WTC11 (cell line): ENCODE data around the gene TRIP10. TPM values are rescaled to one million over a fixed set of nuclear protein-coding genes. Genes with fewer than 3 reads are reported as not detected.

ENCODE experiments used
- ATAC-seq: fragments of 200-7000 bp; cut with Tn5 transposase; 2 replicates; pipeline ENCODE4 v1.10.0; 2021; ENCODE audit warnings: mild to moderate bottlenecking, moderate library complexity
- CTCF ChIA-PET: fragments of 300-600 bp; sonication (Branson Sonifier 250); formaldehyde crosslinking; loops from one replicate; lab custom pipeline; 2021; ENCODE audit warnings: antibody characterized with exemption; lab: Charles Lee
- POLR2A ChIA-PET: fragments of 350-600 bp; sonication (Branson Sonifier 250); formaldehyde crosslinking; loops from one replicate; lab custom pipeline; 2021; ENCODE audit warnings: antibody characterized with exemption; lab: Charles Lee
- DNase-seq: peaks from one replicate; pipeline ENCODE4 v3.0.0; 2021; ENCODE audit warnings: low spot score
- H3K27ac Mint-ChIP-seq: 2 replicates; pipeline ENCODE4 v1.8.0; 2021; ENCODE audit warnings: mixed read lengths
- H3K27me3 Mint-ChIP-seq: 2 replicates; pipeline ENCODE4 v1.8.0; 2021; ENCODE audit warnings: low read depth, mild to moderate bottlenecking, moderate library complexity, mixed read lengths
- H3K36me3 Mint-ChIP-seq: 2 replicates; pipeline ENCODE4 v1.8.0; 2021; ENCODE audit warnings: mixed read lengths
- H3K4me1 Mint-ChIP-seq: 2 replicates; pipeline ENCODE4 v1.8.0; 2022; ENCODE audit warnings: mixed read lengths
- H3K4me3 Mint-ChIP-seq: 2 replicates; pipeline ENCODE4 v1.8.0; 2021; ENCODE audit warnings: mild to moderate bottlenecking, moderate library complexity, mixed read lengths
- H3K9me3 Mint-ChIP-seq: 2 replicates; pipeline ENCODE4 v1.8.0; 2021; ENCODE audit warnings: mixed read lengths
- ATF1 ChIP-seq: sonication (generic); formaldehyde crosslinking; IDR thresholded peaks from 2 replicates; pipeline ENCODE4 v1.8.1; 2023; ENCODE audit warnings: mild to moderate bottlenecking, moderate library complexity, missing genetic modification reagents
- FOXJ3 ChIP-seq: sonication (generic); formaldehyde crosslinking; IDR thresholded peaks from 2 replicates; pipeline ENCODE4 v1.9.0; 2021; ENCODE audit warnings: missing genetic modification reagents, mild to moderate bottlenecking, borderline replicate concordance
- GTF2I ChIP-seq: fragments of 250-450 bp; sonication (Bioruptor Pico); conservative IDR thresholded peaks from 2 replicates; pipeline ENCODE4 v1.4.0; 2021; ENCODE audit warnings: mild to moderate bottlenecking
- JAZF1 ChIP-seq: fragments of 250-450 bp; sonication (Bioruptor Pico); IDR thresholded peaks from 2 replicates; pipeline ENCODE4 v1.9.0; 2021; ENCODE audit warnings: moderate library complexity, mild to moderate bottlenecking, inconsistent platforms
- NFATC4 ChIP-seq: fragments of 250-450 bp; sonication (Bioruptor Pico); IDR thresholded peaks from 2 replicates; pipeline ENCODE4 v1.9.0; 2021; ENCODE audit warnings: mild to moderate bottlenecking
- NFYB ChIP-seq: sonication (generic); formaldehyde crosslinking; conservative IDR thresholded peaks from 2 replicates; pipeline ENCODE4 v1.8.0; 2022; ENCODE audit warnings: low read depth, missing genetic modification reagents
- NR1H2 ChIP-seq: sonication (generic); formaldehyde crosslinking; IDR thresholded peaks from 2 replicates; pipeline ENCODE4 v1.9.0; 2021; ENCODE audit warnings: mild to moderate bottlenecking, moderate library complexity, missing genetic modification reagents
- NR2C2 ChIP-seq: sonication (generic); formaldehyde crosslinking; IDR thresholded peaks from 2 replicates; pipeline ENCODE4 v1.8.0; 2022; ENCODE audit warnings: mild to moderate bottlenecking, missing genetic modification reagents
- SP1 ChIP-seq: sonication (generic); formaldehyde crosslinking; conservative IDR thresholded peaks from 2 replicates; pipeline ENCODE4 v1.8.1; 2022; ENCODE audit warnings: missing genetic modification reagents
- ZNF263 ChIP-seq: sonication (generic); formaldehyde crosslinking; IDR thresholded peaks from 2 replicates; pipeline ENCODE4 v1.8.1; 2022; ENCODE audit warnings: low read depth, mild to moderate bottlenecking, moderate library complexity, missing genetic modification reagents
- total RNA-seq: library from RNA; stranded (reverse); gene quantifications from 3 replicates; pipeline ENCODE4 v1.2.3, GENCODE V29; 2021
- TF ChIP-seq, protein P1 (sequence below): sonication (generic); formaldehyde crosslinking; IDR thresholded peaks from 2 replicates; pipeline ENCODE4 v1.8.1; 2023; ENCODE audit warnings: mild to moderate bottlenecking, missing genetic modification reagents
- TF ChIP-seq, protein P2 (sequence below): fragments of 250-450 bp; sonication (Bioruptor Pico); IDR thresholded peaks from 2 replicates; pipeline ENCODE4 v2.1.2; 2022; ENCODE audit warnings: mild to moderate bottlenecking, moderate library complexity
- TF ChIP-seq, protein P3 (sequence below): sonication (generic); formaldehyde crosslinking; IDR thresholded peaks from 2 replicates; pipeline ENCODE4 v1.8.0; 2023; ENCODE audit warnings: missing genetic modification reagents
- TF ChIP-seq, protein P4 (sequence below): fragments of 250-450 bp; sonication (Bioruptor Pico); IDR thresholded peaks from 2 replicates; pipeline ENCODE4 v1.9.0; 2021; ENCODE audit warnings: mild to moderate bottlenecking
- TF ChIP-seq, protein P5 (sequence below): sonication (generic); formaldehyde crosslinking; IDR thresholded peaks from 2 replicates; pipeline ENCODE4 v1.8.1; 2022; ENCODE audit warnings: low read depth, missing genetic modification reagents, borderline replicate concordance
- TF ChIP-seq, protein P6 (sequence below): sonication (generic); formaldehyde crosslinking; IDR thresholded peaks from 2 replicates; pipeline ENCODE4 v1.8.1; 2023; ENCODE audit warnings: mild to moderate bottlenecking, missing genetic modification reagents

Gene TRIP10
- total RNA-seq, 1 experiment from 2014 or later, result 76.6 TPM

DNA sequence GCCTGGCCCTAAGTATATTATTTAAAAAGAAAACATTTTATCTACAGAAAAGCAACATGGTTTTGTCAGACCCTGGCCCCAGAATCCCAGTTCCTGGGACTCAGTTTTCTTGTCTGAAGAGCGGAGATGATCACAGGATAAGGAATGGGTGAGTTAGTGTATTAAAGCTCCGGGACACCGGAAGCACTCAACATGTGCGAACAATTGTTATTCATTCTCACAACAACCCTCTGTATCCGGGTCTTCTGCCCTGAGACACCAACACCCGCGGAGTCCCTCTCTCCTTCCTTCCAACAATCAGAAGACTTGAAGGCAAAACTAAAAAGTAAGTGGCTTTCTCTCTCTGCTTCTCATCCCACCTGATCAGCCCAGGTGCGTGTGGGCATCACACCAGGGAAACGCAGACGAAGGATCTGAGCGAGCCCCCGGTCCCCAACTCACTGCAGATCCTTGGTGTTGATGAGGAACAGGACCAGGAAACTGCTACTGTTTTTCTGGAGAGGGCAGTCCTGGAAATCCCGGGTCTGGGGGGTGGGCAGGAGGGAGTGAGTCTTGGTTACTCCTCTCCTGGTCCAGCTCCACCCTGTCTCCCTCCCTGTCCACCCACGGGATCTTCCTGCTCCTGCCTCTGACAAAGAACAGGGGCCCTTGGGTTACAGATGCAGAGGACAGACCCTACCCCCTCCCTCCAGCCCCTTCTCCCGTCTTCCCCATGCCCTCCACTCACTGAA lies 4.1 kb upstream of the TRIP10 start:
- peaks cover 9% of the 10 kb centered on the region for H3K36me3 Mint-ChIP-seq
- peak overlapping the region; percentile 97; the same call in 1 of the 2 replicates for H3K27ac Mint-ChIP-seq
- no peaks in the 10 kb centered on the region for H3K27me3 Mint-ChIP-seq
- no peak for ATAC-seq
- peak overlapping the region; percentile 97 for H3K4me3 Mint-ChIP-seq
- CTCF ChIA-PET, result interaction anchor here (0.6 to 4.6 kb wide), 3 partner anchors 33 to 219 kb away, joined by 4 to 31 read pairs (median 11); no protein-coding TSS in a partner anchor
- TF ChIP-seq NFATC4 (CRISPR knock-in tag), result no peak
- TF ChIP-seq ZNF263, result no peak
- TF ChIP-seq, protein P1, sequence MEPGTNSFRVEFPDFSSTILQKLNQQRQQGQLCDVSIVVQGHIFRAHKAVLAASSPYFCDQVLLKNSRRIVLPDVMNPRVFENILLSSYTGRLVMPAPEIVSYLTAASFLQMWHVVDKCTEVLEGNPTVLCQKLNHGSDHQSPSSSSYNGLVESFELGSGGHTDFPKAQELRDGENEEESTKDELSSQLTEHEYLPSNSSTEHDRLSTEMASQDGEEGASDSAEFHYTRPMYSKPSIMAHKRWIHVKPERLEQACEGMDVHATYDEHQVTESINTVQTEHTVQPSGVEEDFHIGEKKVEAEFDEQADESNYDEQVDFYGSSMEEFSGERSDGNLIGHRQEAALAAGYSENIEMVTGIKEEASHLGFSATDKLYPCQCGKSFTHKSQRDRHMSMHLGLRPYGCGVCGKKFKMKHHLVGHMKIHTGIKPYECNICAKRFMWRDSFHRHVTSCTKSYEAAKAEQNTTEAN (CRISPR knock-in tag), result no peak
- TF ChIP-seq FOXJ3 (CRISPR knock-in tag), result no peak
- no peak for TF ChIP-seq NR2C2
- TF ChIP-seq, protein P2, sequence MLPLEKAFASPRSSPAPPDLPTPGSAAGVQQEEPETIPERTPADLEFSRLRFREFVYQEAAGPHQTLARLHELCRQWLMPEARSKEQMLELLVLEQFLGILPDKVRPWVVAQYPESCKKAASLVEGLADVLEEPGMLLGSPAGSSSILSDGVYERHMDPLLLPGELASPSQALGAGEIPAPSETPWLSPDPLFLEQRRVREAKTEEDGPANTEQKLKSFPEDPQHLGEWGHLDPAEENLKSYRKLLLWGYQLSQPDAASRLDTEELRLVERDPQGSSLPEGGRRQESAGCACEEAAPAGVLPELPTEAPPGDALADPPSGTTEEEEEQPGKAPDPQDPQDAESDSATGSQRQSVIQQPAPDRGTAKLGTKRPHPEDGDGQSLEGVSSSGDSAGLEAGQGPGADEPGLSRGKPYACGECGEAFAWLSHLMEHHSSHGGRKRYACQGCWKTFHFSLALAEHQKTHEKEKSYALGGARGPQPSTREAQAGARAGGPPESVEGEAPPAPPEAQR (CRISPR knock-in tag), result no peak
- TF ChIP-seq, protein P3, sequence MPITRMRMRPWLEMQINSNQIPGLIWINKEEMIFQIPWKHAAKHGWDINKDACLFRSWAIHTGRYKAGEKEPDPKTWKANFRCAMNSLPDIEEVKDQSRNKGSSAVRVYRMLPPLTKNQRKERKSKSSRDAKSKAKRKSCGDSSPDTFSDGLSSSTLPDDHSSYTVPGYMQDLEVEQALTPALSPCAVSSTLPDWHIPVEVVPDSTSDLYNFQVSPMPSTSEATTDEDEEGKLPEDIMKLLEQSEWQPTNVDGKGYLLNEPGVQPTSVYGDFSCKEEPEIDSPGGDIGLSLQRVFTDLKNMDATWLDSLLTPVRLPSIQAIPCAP (CRISPR knock-in tag), result no peak
- TF ChIP-seq, protein P4, sequence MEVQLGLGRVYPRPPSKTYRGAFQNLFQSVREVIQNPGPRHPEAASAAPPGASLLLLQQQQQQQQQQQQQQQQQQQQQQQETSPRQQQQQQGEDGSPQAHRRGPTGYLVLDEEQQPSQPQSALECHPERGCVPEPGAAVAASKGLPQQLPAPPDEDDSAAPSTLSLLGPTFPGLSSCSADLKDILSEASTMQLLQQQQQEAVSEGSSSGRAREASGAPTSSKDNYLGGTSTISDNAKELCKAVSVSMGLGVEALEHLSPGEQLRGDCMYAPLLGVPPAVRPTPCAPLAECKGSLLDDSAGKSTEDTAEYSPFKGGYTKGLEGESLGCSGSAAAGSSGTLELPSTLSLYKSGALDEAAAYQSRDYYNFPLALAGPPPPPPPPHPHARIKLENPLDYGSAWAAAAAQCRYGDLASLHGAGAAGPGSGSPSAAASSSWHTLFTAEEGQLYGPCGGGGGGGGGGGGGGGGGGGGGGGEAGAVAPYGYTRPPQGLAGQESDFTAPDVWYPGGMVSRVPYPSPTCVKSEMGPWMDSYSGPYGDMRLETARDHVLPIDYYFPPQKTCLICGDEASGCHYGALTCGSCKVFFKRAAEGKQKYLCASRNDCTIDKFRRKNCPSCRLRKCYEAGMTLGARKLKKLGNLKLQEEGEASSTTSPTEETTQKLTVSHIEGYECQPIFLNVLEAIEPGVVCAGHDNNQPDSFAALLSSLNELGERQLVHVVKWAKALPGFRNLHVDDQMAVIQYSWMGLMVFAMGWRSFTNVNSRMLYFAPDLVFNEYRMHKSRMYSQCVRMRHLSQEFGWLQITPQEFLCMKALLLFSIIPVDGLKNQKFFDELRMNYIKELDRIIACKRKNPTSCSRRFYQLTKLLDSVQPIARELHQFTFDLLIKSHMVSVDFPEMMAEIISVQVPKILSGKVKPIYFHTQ (CRISPR knock-in tag), result no peak
- TF ChIP-seq, protein P5, sequence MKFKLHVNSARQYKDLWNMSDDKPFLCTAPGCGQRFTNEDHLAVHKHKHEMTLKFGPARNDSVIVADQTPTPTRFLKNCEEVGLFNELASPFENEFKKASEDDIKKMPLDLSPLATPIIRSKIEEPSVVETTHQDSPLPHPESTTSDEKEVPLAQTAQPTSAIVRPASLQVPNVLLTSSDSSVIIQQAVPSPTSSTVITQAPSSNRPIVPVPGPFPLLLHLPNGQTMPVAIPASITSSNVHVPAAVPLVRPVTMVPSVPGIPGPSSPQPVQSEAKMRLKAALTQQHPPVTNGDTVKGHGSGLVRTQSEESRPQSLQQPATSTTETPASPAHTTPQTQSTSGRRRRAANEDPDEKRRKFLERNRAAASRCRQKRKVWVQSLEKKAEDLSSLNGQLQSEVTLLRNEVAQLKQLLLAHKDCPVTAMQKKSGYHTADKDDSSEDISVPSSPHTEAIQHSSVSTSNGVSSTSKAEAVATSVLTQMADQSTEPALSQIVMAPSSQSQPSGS (CRISPR knock-in tag), result no peak
- no peak for TF ChIP-seq SP1 (CRISPR knock-in tag)
- TF ChIP-seq GTF2I, result no peak
- TF ChIP-seq NR1H2, result no peak
- no peak for TF ChIP-seq JAZF1 (CRISPR knock-in tag)
- no peak for TF ChIP-seq ATF1 (CRISPR knock-in tag)
- TF ChIP-seq, protein P6, sequence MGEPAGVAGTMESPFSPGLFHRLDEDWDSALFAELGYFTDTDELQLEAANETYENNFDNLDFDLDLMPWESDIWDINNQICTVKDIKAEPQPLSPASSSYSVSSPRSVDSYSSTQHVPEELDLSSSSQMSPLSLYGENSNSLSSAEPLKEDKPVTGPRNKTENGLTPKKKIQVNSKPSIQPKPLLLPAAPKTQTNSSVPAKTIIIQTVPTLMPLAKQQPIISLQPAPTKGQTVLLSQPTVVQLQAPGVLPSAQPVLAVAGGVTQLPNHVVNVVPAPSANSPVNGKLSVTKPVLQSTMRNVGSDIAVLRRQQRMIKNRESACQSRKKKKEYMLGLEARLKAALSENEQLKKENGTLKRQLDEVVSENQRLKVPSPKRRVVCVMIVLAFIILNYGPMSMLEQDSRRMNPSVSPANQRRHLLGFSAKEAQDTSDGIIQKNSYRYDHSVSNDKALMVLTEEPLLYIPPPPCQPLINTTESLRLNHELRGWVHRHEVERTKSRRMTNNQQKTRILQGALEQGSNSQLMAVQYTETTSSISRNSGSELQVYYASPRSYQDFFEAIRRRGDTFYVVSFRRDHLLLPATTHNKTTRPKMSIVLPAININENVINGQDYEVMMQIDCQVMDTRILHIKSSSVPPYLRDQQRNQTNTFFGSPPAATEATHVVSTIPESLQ, result no peak
- no peak for TF ChIP-seq NFYB (CRISPR knock-in tag)
- TF ChIP-seq, all 79 proteins: peak for 0
- no peak for DNase-seq
- POLR2A ChIA-PET, result no interaction called here
- H3K4me1 Mint-ChIP-seq, result peaks cover 35% of the 10 kb centered on the region
- no peaks in the 10 kb centered on the region for H3K9me3 Mint-ChIP-seq
